Fibroblast of skin of left quadriceps (primary cell): Measurements from ENCODE around the gene NAB2.

Experiments
- DNase-seq, 2 experiments: peaks; one replicate each; pipeline ENCODE4 v3.0.0-alpha.2; 2013; ENCODE audit warnings: low read depth in 2 of 2

The NAB2 gene

DNA sequence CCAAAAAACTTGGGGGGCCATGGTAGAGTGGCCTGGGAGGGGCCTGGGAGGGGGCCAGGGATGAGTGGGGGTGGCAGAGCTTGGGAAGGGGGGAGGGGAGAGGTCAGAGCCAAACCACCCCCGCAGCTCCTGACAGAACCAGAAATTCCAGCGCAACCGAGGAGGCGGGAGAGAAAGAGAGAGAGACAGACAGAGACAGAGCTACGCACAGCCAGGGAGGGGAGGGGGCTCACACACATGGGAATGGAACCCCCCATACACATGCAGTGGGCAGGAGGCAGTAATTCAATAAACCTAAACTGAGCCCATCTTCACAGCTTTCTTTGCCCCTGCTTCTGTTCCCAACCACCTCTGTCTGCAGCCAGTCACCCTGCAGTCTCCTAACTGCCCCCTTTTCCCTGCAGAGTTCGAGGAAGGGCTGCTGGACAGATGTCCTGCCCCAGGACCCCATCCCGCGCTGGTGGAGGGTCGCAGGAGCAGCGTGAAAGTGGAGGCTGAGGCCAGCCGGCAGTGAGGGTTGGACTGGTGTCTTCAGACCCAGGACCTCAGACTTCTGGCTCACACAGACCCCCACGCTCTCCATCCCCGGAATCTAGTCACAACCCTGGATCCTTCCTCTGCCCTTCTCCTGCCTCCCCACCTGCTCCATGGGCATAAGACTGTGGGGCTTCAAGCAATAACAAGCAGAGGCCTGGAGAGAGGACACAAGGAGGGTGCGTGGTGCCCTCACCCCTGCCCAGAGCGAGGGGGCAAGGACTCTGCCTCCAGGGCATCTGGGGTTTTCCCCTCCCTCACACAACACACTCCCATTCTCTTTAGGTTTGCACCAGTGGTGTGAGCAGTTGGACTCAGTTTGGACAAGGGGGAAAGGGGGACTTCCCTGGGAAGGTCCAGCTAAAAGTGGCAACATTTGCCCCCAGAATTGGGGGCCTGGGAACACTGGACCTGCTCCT, 5.6 kb downstream of the NAB2 start:
- no peak for DNase-seq

DNA sequence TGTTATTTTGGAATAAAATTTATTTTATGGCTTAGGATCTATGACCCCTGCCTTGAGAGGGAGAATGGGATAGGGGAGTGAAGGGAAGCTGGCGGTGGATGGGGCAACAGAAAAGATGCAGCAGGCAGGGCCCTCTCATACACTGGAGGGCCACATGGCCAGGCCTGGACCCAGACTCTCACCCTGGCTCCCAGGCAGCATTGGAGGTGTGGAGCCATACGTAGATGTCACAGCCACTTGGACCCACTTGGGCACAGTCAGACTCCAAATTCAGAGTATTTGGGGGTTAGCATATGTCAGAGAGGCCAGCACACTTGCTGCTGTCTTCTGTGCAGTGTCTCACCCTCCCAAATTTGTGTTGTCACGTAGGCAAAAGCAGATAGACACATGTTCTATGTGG, 6.5 kb downstream of the NAB2 start:
- DNase-seq = no peak

DNA sequence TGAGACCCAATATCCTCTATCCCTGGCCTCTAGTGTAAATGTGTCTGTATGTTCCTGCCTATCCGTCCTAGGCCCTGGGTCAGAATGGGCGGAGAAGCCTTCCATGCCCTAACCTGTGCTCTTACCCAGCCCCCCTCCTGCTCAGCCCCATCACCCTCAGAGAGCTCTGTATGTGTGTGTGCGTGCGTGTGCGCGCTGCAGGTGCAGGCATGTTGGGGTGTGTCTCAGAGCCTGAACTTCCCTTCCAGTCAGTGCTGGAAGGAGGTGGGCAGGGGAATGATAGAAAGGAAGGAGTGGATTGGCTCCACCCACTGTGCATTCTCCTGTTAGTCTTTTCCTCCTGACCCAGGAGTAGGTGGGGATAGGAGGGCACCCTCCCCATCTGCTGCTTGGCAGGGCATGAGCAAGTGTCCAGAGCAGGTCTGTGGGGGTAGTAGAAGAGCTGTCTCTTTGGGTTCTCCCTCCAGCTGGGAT, 7.2 kb downstream of the NAB2 start:
- DNase-seq = no peak

DNA sequence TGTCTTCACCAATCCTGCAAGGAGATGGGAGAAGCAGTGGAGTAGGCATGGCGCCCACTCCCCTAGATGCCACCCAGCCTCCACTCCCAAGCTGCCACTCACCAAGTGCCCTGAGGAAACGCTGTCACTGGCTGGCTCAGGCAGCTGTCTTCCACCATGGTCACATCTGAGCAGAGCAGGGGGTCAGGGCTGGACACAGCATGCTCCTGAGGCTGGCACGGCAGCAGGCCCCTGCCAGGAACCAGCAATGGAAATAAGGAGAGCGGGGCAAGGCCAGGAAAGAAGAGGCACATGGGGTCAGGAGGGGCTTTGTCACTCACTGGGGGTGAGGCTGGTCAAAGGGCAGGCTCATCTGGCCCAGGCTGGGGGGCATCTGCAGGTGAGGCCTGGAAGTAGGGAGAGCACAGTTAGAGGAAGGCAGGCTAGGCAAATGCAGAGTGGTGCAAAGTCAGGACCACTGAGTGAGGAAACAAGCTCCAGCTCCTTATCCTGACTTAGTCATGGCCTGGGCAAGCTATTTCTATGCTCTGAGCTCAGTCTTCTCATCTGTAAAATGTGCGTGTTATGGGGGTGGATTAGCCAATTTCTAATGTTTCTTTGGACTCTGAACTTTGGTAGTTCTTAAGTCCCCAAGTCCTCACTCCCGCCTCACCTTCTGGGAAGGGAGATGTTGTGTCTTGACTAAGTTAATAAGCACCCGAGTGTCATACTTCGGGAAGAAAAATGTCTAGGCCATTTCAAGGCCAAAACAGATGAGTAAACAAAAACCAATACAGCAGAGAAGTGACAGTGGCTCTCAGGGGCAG, 8.0 kb downstream of the NAB2 start:
- no peak for DNase-seq

DNA sequence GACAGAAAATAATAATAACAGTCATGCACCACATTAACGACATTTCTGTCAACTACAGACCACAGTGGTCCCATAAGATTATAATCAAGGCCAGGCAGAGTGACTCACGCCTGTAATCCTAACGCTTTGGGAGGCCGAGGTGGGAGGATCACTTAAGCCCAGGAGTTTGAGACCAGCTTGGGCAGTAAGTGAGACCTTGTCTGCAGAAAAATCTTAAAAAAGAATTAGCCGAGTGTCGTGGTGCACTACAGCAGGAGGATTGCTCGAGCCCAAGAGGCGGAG, 8.6 kb downstream of the NAB2 start:
- no peak for DNase-seq

DNA sequence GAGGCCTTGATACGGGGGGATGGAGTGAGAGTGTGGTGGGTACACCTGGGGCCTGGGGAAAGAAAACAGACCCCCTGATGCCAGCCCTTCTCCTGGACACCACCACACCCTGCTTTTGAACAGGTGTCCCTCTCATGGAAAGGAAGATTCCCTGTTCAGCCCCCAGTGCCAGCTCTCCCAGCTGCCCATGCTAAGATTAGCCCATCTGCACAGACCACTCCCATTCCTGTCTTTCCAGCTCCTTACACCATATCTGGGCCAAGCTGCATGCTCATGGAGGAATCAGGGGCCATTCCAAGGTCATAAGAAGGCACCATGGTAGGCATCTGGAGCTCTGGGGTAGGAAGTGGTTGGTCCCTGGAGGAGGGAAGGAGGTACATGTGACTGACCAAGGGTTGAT, 9.6 kb downstream of the NAB2 start:
- DNase-seq = no peak

DNA sequence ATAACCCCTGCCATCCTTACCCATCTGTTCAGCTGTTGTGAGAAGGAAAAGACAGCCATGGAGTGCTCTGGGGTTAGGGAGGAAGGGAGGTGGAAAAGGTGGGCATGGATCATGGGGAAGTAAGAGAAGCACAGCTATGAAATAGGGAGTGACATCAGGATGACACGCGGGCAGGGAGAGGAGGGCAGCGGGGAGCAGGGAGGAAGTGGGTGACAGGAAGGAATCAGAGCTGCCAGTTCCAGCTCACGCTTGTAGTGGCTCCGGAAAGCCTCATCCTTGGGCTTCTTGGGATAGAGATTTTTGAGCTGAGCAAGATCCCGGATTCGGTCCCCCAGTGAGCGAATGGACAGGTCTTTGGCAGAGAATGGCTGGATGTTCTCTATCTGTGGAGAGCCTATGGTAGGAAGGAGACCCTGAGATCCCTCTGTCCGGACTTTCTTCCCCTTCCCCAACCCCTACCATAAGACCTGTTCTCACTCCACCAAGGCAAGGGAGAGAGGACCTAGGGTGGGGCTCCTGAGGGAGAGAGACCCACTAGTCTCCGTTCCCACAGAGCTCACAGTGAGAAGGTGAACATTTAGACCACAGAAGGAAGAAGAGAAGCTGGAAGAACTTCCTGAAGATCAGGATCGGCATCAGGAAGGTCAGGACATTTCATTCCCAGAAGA, 10.3 kb downstream of the NAB2 start:
- no peak for DNase-seq

DNA sequence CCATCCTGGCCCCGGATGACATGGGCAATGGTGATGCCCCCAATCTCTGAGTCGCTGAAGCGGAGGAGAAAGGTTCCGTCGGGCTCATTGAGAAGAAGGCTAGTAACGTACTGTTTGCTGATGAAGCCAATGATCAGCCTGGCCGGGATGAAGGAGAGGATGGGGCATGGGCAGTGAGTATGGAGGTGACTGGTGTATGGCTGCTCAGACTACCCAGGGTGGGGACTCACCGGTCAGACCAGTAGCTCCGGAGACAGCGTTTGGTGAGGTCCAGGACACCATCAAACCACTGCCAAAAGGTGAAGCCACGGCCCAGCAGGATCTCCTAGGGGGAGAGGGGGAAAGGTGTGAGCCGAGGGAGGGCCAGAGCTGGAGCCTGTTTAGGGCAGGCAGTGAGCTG, 10.9 kb downstream of the NAB2 start:
- DNase-seq = no peak

DNA sequence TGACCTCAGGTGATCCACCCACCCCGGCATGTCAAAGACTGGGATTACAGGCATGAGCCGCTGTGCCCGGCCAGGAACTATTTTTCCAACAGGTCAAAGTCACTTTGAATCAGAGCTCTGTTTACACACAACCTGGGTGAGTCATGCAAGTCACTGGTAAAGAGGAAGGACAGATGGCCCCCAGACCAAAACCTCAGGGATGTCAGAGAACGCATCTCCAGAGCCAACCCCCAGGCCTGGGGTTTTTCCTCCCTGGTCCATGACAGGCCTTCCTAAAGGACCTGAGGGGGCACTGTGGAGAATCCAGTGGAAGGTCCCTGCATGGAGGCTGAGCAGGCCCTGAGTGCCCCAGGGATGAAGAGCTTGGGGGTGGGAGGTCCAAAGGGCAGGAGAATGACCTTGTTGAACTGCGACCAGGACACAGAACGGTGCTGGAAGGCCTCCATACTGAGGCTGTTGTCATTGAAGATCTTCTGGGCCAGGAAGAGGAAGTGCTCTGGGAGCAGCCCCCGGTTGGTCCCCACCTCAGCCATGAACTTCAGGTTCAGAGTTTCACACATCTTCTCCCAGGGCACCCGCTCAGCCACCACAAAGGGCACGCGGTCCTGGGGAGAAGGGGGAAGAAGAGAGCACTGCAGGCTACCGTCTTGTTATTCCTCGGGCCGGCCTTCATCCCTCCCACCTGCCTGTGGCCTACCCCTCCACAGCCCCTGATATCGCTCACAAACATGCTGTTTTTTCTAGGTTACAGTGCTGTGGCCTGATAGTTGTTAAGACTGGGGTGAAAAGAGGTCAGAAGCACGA, 13.2 kb downstream of the NAB2 start:
- no peak for DNase-seq

DNA sequence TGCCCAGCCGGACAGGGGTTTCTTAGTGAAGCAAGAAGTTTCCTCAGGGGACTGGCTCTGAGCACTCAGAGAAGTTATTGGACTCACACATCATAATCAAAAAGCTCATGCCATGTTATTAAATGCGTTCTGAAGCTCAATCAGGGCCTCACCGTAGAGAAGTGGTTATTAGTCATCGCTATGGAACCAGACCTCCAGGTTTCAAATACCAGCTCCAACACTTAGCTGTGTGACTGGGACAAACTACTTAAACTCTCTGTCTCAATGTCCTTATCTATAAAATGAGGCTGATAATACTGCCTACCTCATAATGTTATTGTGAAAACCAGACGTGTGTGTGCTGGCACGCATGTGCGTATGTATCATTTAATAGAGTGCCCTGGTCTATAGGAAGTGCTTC, 14.9 kb downstream of the NAB2 start:
- no peak for DNase-seq

DNA sequence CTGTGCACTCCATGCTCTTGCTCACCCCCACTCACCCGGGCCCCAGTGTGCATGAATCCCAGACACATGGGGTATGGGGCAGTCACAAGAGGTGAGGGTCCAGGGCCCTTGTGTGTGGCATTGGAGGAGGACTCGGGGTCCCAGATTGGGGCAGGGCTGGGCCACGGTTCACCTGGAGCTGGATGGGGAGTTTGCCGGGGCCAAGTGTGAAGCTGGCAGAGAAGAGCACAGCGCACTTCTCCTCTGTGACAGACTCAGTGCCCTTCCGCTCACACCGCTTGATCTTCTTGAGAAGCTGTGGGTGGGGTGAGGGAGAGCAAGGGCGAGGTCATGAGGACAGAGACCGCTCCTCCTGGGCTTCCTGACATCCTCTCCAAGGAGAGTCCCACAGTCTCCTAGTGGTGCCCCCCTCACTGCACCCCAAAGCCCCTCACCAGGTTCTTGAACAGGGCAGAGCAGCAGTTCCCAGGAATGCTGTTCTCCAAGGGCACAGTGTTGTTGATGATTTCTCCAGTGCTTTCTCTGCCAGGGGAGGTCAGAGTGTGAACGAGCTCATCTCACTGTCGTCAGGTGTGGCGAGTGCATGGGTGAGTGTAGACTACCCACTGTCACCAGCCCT, 15.5 kb downstream of the NAB2 start:
- DNase-seq = no peak

DNA sequence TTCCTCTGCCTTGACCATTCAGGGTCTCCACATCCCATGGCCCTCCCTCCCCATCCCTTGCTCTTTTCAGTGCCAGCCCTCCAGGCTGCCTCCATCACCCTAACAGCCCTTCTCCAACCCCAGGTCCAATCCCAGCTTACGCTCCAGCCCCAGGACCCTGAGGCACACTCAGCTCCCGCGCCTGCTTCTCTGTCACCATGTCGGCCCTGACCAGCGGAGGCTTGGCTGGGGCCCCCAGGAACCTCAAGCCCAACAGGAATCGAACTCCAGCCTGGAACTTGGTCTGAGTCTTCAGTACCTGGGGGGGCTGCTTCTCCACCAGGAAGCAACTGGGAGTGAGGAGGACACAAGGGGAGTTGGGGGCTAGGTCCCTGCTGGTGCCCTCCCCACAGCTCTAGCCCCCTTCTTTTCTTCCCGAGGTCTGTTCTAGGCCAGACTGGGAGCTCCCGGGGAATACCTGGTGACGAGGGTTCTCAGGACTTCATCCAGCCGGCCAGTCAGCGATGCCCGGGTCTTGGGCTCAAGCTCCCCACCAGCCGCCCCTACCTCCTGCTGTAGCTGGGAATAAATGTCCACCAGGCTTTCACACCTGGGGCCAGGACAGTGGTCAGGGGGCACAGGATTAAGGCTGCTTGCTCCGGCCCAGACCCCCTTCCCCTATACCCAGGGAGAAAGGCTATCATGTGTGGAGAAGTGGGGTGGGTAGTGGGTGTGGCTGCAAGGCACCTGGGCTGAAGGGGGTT, 16.3 kb downstream of the NAB2 start:
- no peak for DNase-seq

DNA sequence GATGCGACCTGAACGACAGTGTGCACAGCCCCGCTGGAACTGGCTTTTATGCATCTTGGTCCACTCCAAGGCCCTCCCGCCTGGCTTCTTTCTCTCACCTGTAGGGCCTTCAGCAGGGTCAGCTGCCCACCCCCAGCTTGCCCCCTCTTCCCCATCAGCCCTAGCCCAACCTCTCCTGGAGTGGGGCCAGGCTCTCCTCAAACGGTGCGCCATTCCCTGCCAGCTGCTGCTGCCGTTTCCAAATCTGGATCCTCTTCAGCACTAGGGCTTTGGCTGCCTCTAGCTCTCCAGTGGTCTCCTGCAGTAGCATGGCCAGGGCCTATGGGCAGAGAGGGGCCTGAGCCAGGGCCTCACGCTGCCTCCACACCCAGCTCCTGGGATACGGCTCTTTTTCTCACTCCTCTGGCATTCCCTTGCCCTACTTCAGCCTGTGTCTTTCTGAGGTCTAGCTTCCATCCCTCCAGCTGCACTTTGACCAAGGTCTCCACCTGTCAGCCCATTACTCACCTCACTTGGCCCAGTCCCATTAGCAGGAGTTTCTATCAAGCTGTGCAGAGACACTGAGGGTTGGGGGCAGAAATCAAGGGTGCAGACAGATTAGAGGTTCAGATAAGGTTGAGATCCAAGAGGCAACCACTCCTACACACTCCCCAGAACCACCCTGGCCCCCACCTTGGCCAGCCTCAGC, 17.3 kb downstream of the NAB2 start:
- DNase-seq = no peak

DNA sequence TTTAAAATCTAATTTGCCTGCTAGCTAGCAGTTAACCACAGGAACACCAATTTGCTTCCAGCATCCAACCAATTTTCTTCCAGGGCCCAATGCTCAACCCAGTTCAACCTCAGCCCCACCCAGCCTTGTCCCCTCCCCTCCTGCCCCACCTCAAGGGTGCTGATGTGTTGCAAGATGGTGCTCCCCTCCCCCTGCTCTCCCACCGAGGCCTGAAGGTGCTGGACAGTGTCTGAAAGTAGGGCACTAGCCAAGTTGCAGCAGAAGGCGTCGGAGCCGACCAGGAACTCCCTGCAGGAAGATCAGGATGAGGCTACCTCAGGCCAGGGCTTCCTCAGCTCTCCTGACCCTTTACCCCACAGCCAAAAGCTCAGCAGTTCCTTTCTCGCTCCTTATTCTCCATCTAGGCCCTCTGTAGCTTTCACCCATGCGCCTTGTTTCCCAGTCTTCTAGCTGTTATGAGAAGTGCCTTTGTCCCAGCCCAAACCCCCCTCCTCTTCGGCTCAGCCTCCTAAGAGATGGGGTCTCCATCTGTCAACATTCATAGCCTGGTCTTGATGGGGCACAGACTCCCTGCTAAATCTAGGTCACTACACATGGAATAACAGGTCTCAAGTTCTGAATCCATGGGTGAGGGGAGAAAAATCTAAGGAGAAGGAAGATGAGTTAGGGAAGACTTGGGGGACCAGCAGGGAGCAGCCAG, 18.7 kb downstream of the NAB2 start:
- DNase-seq = no peak

DNA sequence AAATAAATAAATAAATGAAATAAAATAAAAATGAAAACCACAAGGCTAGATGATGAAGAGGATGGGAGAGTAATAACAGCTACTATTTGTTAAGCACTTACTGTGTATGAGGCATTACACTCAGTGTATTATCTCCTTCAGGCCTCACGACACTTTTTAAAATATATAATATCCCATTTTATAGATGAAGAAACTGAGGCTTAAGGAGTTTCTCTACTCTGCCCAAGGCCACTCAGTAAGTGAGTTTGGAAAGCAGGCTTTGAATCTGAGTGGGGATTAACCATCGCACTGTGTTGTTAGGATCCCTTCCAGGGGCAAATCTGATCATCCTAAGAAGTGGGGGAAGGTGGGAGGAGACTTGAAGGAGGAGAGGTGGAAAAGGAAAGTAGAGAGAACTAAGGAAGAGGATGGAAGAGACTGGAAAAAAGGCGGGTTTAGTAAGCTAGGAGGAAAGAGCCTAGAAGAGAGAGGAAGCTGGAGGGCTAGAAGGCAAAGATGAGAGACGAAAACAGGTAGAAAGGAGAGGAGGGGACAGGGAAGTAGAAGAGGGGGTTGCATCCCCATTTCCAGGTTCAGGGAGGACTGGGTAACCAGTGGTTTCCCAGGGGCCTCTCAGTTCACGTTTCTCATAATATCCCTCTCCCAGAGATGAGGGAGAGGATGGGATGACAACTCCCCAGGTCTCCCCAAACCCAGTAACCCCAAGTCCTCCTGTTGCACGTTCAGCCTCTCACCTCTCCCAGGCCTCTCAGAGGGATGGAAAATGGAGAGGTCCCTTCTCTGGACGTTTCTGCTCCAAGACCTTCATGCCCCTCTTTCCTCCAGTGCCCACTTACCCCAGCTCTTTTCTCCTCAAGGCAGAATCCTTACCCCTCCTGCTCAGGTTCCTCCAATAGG, 20.5 kb downstream of the NAB2 start:
- no peak for DNase-seq

DNA sequence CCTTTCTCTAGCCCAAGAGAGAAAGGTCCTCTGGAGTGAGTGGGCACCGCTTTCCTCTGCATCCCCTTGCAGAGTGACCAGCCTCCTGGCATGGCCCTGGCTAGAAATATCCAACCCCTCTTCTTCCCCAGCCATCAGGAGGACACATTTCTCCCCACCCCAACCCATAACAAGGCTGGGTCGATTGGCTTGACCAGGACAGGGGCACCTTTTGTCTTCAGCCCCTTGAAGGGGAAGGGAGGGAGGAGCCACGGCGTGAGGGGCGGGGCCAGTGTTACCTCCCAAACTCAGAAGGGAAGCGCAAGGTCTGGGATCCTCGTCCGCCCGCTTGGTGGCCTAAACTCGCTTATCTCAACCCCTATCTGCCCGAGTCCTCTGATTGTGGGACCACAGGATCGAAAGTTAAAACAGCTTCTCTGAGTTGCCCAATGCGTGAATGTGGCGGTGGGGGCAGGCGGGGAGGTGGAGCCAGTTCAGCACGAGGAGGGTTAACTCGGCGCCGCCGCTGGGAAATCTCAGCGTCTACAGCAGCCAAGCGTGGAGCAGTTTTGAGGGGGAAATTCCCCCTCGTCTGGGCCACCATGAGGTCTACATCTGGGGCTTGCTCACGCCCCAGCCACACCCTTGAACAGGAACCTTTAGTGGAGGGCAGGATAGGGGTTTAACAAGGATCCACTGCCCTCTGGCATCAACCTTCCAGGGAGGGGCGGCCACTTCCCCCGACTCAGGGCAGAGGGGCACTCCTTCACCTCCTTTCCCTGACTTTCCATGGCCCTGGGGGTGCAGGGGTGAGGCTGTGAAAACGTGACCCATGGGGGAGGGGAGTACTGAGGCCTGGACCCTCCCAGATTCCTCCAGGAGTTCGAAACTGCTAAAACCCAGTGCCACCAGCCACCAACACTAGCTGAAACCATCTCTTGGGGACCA, 21.5 kb downstream of the NAB2 start:
- DNase-seq = no peak
